CD4-positive, alpha-beta T cell (primary cell): ENCODE results near the gene SLITRK6. TPM values are rescaled to one million over a fixed set of nuclear protein-coding genes. Genes with fewer than 3 reads are reported as not detected.

Source experiments
- ATAC-seq: fragments of 200-7000 bp; cut with Tn5 transposase; one replicate; pipeline ENCODE4 v1.10.0; 2022; ENCODE audit warnings: mild to moderate bottlenecking; ENCODE audit not compliant: poor library complexity
- CTCF ChIA-PET: fragments of 350-600 bp; sonication (Branson Sonifier 250); formaldehyde crosslinking; loops from one replicate; lab custom pipeline; 2021; ENCODE audit warnings: antibody characterized with exemption, inconsistent platforms; lab: Charles Lee
- POLR2A ChIA-PET: fragments of 350-600 bp; sonication (Branson Sonifier 250); formaldehyde crosslinking; loops from one replicate; lab custom pipeline; 2021; ENCODE audit warnings: antibody characterized with exemption, inconsistent platforms; lab: Charles Lee
- DNase-seq, 14 experiments: peaks; one replicate each; pipeline ENCODE4 v3.0.0-alpha.2; 2013 to 2020; ENCODE audit warnings: mixed read lengths in 2 of 14
- H3K27ac ChIP-seq, 2 donors: one replicate each; pipeline versions ENCODE4 v1.5.1 to v1.7.0; 2013; ENCODE audit warnings: low read length in 2 of 2, low read depth in 1 of 2, mild to moderate bottlenecking in 1 of 2
- H3K27me3 ChIP-seq, 2 experiments: 1 replicate in 1 of 2; 2 replicates in 1 of 2; pipeline versions ENCODE4 v1.6.1 to v1.7.0; 2013; ENCODE audit warnings: low read length in 2 of 2, control low read depth in 1 of 2, mild to moderate bottlenecking in 1 of 2, moderate library complexity in 1 of 2; ENCODE audit not compliant: insufficient read depth in 2 of 2, control insufficient read depth in 1 of 2
- H3K36me3 ChIP-seq: one replicate; pipeline ENCODE4 v1.6.1; 2013; ENCODE audit warnings: low read length, control low read depth; ENCODE audit not compliant: insufficient read depth
- H3K4me1 ChIP-seq: one replicate; pipeline ENCODE4 v1.6.1; 2013; ENCODE audit warnings: low read length, control low read depth; ENCODE audit not compliant: insufficient read depth
- H3K4me3 ChIP-seq: one replicate; pipeline ENCODE4 v1.5.1; 2013; ENCODE audit warnings: mild to moderate bottlenecking, low read length, moderate library complexity
- H3K9me3 ChIP-seq, 2 experiments: 1 replicate in 1 of 2; 2 replicates in 1 of 2; pipeline versions ENCODE4 v1.6.1 to v1.7.0; 2013; ENCODE audit warnings: low read length in 2 of 2, mild to moderate bottlenecking in 2 of 2, control low read depth in 1 of 2, moderate library complexity in 1 of 2; ENCODE audit not compliant: control insufficient read depth in 1 of 2, insufficient read depth in 1 of 2
- H3K27ac Mint-ChIP-seq: one replicate; pipeline ENCODE4 v1.8.0; 2020; ENCODE audit warnings: mixed read lengths
- H3K27me3 Mint-ChIP-seq: one replicate; pipeline ENCODE4 v1.8.0; 2021; ENCODE audit warnings: mixed read lengths
- H3K36me3 Mint-ChIP-seq: one replicate; pipeline ENCODE4 v1.8.0; 2021; ENCODE audit warnings: low read depth, mixed read lengths
- H3K4me1 Mint-ChIP-seq: one replicate; pipeline ENCODE4 v1.8.0; 2021; ENCODE audit warnings: low read depth, mixed read lengths
- H3K4me3 Mint-ChIP-seq: one replicate; pipeline ENCODE4 v1.8.0; 2020; ENCODE audit warnings: mild to moderate bottlenecking, mixed read lengths
- H3K9me3 Mint-ChIP-seq: one replicate; pipeline ENCODE4 v1.8.0; 2020; ENCODE audit warnings: mixed read lengths
- CTCF ChIP-seq: fragments of 200-600 bp; IDR thresholded peaks from one replicate; pipeline ENCODE4 v1.8.0; 2022; ENCODE audit warnings: antibody characterized with exemption, mild to moderate bottlenecking
- intact Hi-C, 2 experiments: fragments of 100-400 bp; cut with DNase I in 1 of 2; cut with micrococcal nuclease in 1 of 2; formaldehyde crosslinking; loops; one replicate each; pipeline versions ENCODE4 v1.15.1 to v1.9.0; 2023 to 2025; cut with DNase I, micrococcal nuclease
- polyA plus RNA-seq, 2 donors: library from polyadenylated mRNA; unstranded; fragments of 120-200 nt; gene quantifications; one replicate each; pipeline ENCODE4 v1.2.1, GENCODE V29; 2013
- total RNA-seq, 174 experiments: library from RNA in 2 of 174; stranded (reverse) in 2 of 174; gene quantifications; one replicate each; pipeline ENCODE4 v1.2.3 and lab custom pipeline; 2021 to 2026

SLITRK6 gene
- total RNA-seq (not detected), total RNA-seq (lab: John Stamatoyannopoulos, UW) (0 to 0.20 (median 0) reads per million in 172 experiments)
- polyA plus RNA-seq (2013, experiment 1 of 2): not detected
- polyA plus RNA-seq (2013, experiment 2 of 2): 0.15 TPM

GRCh38 chr13:85799097-85799582 is at the start of gene SLITRK6:
SLITRK6 (minus strand) TSS chr13:85799419; CDS start chr13:85796508, 2,911 bp downstream.
- no peak for DNase-seq
- Mint-ChIP-seq H3K36me3 (no peaks in the 10 kb centered on the region), H3K4me3 (no peak within 1 kb of the TSS), H3K27me3 (no peaks in the 10 kb centered on the region), H3K9me3 (no peaks in the 10 kb centered on the region), H3K4me1 (no peaks in the 10 kb centered on the region), H3K27ac (no peak within 1 kb of the TSS)
- no peak within 1 kb of the TSS for H3K27ac ChIP-seq
- CTCF ChIA-PET: no interaction called here
- TF ChIP-seq CTCF: no peak
- ATAC-seq: no peak
- H3K4me3 ChIP-seq: no peak within 1 kb of the TSS
- H3K9me3 ChIP-seq: no peaks in the 10 kb centered on the region
- H3K4me1 ChIP-seq: no peaks in the 10 kb centered on the region
- POLR2A ChIA-PET: no interaction called here
- H3K27me3 ChIP-seq: no peaks in the 10 kb centered on the region
- intact Hi-C loops: no loop called here
- no peaks in the 10 kb centered on the region for H3K36me3 ChIP-seq

- no peaks in the 10 kb centered on the region for H3K36me3 ChIP-seq
- no peaks in the 10 kb centered on the region for H3K36me3 Mint-ChIP-seq
- H3K27ac ChIP-seq: no peak overlapping the region
- DNase-seq (no peak), ATAC-seq (no peak)
- POLR2A ChIA-PET: no interaction called here
- H3K4me3 ChIP-seq: no peak overlapping the region
- CTCF ChIA-PET: no interaction called here
- no peak for TF ChIP-seq CTCF
- H3K4me3 Mint-ChIP-seq: no peak overlapping the region
- no peak overlapping the region for H3K27ac Mint-ChIP-seq
- H3K4me1 Mint-ChIP-seq: no peaks in the 10 kb centered on the region
- intact Hi-C loops: no loop called here
- H3K9me3 ChIP-seq: peaks cover 0 to 9% of the 10 kb centered on the region in 2 experiments
- H3K4me1 ChIP-seq: no peaks in the 10 kb centered on the region
- H3K27me3 Mint-ChIP-seq: no peaks in the 10 kb centered on the region
- peaks cover 10% of the 10 kb centered on the region for H3K9me3 Mint-ChIP-seq
- no peaks in the 10 kb centered on the region for H3K27me3 ChIP-seq
Observed at GRCh38 chr13:85847012-85847411, 47.8 kb upstream of the SLITRK6 start.

GRCh38 chr13:85841427-85841826 is 42.2 kb upstream of the SLITRK6 start:
- no peak overlapping the region for H3K4me3 Mint-ChIP-seq
- H3K4me1 Mint-ChIP-seq: no peaks in the 10 kb centered on the region
- no peaks in the 10 kb centered on the region for H3K27me3 ChIP-seq
- POLR2A ChIA-PET: no interaction called here
- no peaks in the 10 kb centered on the region for H3K4me1 ChIP-seq
- DNase-seq: no peak
- no peak for ATAC-seq
- H3K36me3 Mint-ChIP-seq: no peaks in the 10 kb centered on the region
- H3K9me3 Mint-ChIP-seq: peaks cover 3% of the 10 kb centered on the region
- H3K27ac ChIP-seq: no peak overlapping the region
- CTCF ChIA-PET: no interaction called here
- intact Hi-C loops: no loop called here
- H3K27ac Mint-ChIP-seq: no peak overlapping the region
- H3K36me3 ChIP-seq: no peaks in the 10 kb centered on the region
- TF ChIP-seq CTCF: no peak
- no peak overlapping the region for H3K4me3 ChIP-seq
- peaks cover 0 to 3% of the 10 kb centered on the region in 2 experiments for H3K9me3 ChIP-seq
- H3K27me3 Mint-ChIP-seq: no peaks in the 10 kb centered on the region
